Stimulated activated naive CD8-positive, alpha-beta T cell treated with anti-CD3 and anti-CD28 coated beads, Interleukin-15, Interleukin-2, amounts not matched to agents 100 U/mL and 50 U/mL, for 24 hours (primary cell): ENCODE results near the gene IFNA17.
"Not testable (repeated sequence)": the region's sequence is repeated elsewhere in the genome, so short reads cannot be mapped to it uniquely, and the experiment has no call there.

ENCODE experiments used
- ATAC-seq: fragments of 150-1000 bp; cut with Tn5 transposase; one replicate; pipeline ENCODE4 v1.10.0; 2021
- DNase-seq: peaks from one replicate; pipeline ENCODE4 v3.0.0; 2021

Gene IFNA17

GRCh38 chr9:21228122-21228521 is at the start of gene IFNA17:
Gene IFNA17 (minus strand): TSS chr9:21228222. CDS start chr9:21228173, 49 bp downstream.
- no peak for ATAC-seq
- no peak for DNase-seq

GRCh38 chr9:21268347-21268657 is 40.3 kb upstream of the IFNA17 start:
- no peak for DNase-seq
- ATAC-seq: no peak

DNA sequence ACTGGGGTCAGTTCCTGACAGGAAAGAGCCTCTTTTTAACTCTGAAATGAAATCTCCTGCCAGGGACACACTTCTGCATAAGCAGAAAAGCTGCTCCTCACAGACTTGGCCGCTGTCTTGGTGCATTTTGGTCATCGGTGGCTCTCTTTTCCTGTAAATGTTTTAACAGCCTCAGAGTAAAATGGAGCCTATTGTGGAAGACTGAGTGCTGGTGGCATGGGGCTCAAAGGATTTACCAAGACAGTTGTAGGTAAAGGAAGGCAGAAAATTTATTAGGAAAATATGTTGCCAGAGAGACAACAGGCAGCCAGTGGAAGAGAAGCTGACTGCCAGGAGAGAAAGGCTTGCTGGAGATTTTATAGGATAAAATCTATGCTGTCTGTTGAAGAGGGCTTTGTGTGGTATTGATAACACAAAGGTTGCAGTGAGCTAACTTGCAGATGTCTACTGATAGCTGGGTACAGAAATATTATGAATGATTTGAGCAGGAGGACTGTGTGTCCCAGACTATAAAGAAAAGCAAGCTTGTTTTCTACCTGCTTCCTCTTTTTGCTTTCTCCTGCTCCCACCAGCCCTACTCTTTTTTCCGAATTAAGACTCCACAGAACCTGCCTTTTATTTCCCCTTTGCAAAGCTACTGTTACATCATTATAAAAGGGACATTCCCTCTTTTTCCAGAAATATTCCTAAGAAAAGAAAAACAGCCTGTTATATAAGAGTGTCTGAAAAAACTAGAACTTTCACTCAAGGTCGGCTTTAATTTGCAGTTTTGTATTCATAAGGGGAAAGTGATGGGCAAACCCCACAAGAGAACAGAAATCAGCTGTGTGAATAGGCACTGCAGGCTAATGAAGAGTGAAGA is 39.7 kb upstream of the IFNA17 start:
- no peak for ATAC-seq

DNA sequence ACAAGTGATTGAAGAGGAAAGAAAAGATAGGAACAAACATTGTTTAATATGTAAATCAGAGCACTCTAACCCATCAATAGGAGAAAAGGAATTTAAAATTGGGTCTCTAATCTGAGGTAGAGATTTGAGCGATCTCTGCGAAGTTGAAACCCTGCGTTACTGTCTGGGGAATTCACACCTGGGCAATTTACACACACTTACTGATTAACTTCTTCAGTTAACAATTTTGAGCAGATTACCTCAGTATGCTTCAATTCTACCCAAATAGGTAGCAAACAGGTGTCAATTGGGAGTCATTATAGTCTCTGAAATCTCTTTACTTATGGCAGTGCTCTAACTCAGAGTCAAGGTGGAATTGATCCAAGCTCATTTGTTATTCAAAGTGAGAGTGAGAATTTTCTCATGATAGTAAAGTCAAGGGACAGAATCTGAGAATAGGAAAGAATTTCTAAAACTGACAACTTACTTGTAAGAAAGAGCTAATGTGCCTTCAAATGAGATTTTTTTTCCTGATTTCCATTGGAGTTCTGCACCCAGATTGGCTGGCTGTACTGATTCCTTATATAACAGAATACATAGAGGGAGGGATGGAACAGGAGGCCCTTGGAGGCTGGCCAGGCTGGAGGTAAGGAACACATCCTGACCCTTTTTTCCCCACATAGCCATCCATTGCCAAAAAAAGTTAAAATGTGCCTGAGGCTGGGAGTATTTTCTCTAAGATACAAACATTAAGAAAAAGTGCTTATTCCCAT is 38.9 kb upstream of the IFNA17 start:
- DNase-seq: no peak
- ATAC-seq: no peak

More for the DNA sequence above, 39.7 kb upstream of the IFNA17 start:
- DNase-seq: no peak

DNA sequence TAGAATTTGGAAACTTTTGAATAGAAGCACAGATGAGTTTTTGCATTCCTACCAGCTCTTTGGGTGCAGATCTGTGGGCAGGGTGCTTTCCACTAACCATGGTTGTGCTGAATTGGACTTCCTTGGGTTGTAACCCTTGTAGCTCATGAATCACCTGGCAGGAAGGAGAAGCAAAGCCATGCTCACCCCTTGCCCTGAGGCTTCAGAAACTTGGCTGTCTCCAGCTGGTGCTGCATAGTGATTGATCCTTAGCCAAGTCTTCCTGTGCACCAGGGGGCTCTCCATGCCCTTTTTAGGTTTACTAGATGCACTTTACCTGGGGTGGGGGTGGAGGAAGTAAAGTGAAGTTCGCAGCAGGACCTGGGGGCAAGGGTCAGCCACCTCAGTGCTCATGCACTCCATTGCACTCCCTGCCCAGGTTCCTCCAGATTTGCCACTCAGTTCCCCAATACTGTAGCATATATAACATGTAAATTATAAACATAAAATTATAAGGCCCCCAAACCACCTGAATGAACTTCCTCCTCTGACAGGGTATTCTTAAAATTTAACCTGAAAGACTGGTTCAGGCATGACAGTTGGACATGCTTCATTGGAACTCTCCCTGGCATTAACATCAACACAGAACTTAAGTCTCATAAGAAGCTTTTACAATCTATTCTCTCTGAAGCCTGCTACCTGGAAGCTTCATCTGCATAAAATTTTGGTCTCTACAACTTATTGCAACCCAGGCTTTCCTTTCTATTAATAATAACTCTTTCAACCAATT is 37.6 kb upstream of the IFNA17 start:
- DNase-seq (no peak), ATAC-seq (peak; percentile 40)

DNA sequence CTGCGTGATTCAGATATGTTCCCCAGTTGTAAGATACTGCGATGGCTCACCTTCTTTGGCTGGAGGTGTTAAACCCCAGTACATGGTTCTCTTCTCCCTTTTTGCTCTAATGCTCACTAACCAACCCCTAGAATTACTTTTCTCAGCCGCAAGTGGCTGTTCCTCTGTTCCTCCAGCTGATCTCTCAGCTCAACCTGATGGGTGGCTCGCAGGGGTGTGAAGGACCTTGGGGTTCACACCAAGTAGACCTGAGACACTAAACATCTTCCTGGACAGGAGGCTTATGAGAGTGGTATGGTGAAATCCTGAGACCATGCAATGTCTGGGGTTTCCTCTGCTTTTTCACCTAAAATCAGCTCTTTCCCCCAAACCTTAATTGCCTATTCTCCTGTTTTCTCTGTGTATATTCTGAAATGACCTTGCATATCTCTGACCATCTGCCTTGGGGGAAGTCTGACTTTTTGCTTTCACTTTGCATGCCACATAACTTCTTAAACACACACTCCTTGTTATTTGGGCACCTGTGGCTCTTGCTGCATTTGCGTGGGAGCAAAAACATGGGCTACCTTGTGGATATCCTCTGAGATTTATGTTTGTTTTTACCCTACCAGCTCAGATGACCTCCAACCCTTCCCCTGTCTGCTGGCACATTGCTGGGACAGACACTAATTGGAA is 27.7 kb upstream of the IFNA17 start:
- DNase-seq (no peak), ATAC-seq (no peak)

GRCh38 chr9:21252721-21253547 is 24.9 kb upstream of the IFNA17 start:
- no peak for DNase-seq
- peak; percentile 82 for ATAC-seq

DNA sequence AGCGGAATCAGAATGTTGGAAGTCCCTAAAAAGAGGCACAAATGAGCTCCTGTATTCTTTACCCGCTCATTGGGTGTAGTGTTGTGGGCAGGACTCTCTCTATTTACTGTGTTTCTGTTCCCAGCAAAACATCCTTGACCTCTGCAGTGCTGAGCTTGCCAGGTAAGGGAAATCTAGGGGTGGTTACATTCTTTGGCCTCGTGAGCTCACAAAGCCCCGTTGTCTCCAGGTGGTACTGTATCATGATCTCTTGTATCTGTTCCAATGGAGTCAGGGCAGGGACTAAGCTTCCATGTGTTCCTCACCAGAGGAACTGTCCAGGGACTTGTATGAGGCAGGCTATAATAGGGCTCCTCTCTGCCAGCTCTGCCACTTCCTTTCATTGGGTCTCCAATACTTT is 23.6 kb upstream of the IFNA17 start:
- no peak for ATAC-seq
- no peak for DNase-seq

- ATAC-seq (no peak), DNase-seq (no peak)
These were observed 23.2 kb upstream of the IFNA17 start for GRCh38 chr9:21251190-21251589.

- ATAC-seq (no peak), DNase-seq (no peak)
These were observed 16.8 kb upstream of the IFNA17 start for GRCh38 chr9:21244836-21245235.

DNA sequence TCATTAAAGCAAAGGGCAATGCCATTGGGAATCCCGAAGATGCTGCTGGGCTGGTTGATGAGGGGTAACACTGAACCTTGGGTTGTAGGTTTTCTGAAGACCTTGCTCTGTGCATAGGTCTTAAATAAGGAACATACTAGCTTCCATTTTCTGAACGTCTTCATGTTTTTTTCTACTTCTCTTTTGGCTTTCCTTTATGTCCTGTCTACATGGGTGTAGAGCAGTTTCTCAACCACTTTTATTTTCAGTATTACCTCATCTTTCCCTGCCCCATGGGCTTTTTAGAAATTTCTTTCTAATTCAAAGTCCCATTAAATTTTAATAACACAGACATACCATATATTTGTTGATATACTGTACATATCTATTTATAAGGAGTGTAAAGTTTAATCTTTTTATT is 11.9 kb upstream of the IFNA17 start, which contains the start of gene IFNA14:
TSS of gene IFNA14 (minus strand) at position 95 of the 400 bp plus-strand sequence. CDS start at position 25, 70 bp downstream.
- DNase-seq: no peak
- ATAC-seq: no peak

- ATAC-seq, DNase-seq: not testable (repeated sequence)
These were observed 8.3 kb upstream of the IFNA17 start for GRCh38 chr9:21236360-21236714.

DNA sequence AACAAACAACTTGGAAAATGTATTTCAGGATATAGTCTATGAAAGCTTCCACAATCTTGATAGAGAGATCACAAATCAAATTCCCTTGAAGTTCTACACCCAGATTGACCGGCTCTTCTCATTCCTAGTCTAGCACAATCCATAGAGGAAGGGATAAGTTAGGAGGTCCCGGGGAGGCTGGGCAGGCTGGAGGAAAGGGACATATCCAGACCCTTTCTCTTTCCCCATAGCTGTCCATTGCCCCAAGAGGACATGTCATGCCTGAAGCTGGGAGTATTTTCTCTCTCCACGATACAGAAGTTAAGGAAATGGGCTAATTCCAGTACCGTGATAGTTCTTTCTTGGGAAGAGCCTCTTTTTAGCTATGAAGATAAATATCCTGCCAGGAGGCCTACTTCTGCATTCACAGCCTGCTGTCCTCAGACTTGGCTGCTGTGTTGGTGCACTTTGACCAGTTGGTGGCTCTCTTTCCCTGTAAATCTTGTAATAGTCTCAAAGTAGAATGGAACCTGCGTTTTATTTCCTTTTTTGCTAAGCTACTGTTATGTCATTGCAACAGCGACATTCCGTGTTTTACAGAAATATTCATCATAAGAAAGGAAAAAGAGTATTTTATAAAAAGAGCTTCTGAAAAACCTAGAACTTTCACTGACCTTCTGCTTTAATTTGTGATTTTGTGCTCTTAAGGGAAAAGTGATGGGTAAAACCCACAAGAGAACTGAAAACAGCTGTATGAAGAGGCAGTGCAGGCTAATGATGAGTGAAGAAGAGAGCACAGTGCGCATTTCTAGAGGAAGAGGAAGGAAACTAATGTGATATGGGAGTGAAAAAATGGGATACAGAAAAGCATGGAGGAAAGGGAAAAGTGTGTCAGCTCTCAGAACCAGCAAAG is 7.7 kb upstream of the IFNA17 start:
- ATAC-seq: peak; percentile 52
- peak; percentile 11 for DNase-seq

DNA sequence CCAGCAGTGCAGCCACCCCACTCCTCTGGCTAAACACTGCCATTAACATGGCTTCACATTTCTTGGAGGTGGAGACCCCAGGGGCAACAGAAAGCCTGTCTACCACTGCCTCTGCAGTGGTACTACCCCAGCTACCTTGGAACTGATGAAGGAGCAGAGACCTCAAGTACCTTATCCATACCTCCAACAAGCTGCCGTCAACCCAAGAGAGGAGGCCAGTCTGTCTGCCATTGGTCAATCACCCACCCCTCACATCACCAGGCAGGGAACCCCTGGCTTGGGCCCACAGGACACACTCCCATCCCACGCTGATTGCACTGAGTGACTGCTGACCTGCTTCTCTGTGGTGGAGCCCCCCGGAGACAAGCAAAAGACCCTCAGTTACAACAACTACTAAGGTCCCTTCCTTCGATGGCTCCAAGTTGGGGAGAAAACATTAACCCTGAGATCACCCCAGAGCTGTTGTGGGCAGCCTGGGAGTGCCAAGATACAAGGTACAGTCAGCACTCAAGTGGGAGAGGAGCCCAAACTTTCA is 6.2 kb upstream of the IFNA17 start:
- ATAC-seq: no peak
- no peak for DNase-seq

DNA sequence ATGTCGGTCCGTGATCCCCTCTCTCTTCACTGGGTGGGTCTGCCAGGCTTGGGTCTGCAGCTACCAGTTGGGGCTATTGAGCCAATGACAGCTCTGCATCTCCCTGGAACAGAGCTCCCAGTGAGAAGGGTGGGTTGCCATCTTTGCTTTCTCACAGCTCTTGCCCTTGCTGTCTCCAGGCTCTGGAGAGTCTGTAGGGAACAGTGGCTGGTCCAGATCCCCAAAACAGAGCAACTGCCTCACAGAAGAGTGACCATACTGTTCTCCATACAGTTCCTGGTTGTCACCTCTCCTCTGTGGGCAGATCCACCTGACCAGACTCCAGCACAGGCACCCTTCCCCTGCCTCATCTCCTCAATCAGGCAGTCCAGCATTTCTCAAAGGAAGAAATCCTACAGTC is 5.2 kb upstream of the IFNA17 start:
- DNase-seq (no peak), ATAC-seq (no peak)

DNA sequence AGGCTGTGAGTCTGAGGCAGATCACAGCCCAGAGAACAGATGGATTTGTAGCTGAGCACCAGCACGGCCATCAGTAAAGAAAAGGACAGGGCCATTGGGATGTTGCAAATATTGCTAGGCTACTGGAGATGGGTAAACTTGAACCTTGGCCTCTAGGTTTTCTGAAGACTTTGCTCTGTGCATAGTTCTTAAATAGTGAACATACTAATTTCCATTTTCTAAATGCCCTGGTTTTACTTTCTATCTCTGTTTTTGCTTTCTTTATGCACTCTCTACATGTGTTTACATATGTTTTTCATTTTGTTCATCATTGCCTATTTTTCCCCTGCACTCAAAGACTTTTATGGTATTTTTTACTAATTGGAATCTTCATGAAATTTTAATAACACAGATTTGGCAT is 10.8 kb downstream of the IFNA17 start, which contains the start of gene IFNA16:
TSS of gene IFNA16 (minus strand) at position 101 of the 400 bp plus-strand sequence. CDS start at position 95, 6 bp downstream.
- not testable (repeated sequence) for ATAC-seq, DNase-seq

GRCh38 chr9:21213411-21214326 is 14.4 kb downstream of the IFNA17 start:
- not testable (repeated sequence) for DNase-seq, ATAC-seq

GRCh38 chr9:21212160-21212559 is 15.9 kb downstream of the IFNA17 start:
- not testable (repeated sequence) for ATAC-seq, DNase-seq
